ENCODE results near the gene PC. TPM values are rescaled to one million over a fixed set of nuclear protein-coding genes. Genes with fewer than 3 reads are reported as not detected.

Gene PC
- total RNA-seq, 5 donors from 2014 or later (not counting 1 experiment from before 2014, with no cell fraction given) = 6.2 to 10.0 (median 7.4) TPM

GRCh38 chr11:66951135-66951534 lies 7.0 kb downstream of the PC start:
- no peaks in the 10 kb centered on the region for H3K4me1 ChIP-seq (ENCODE audit: control insufficient read depth in 1 of 2, extremely low read depth in 1 of 2, insufficient read depth in 2 of 2, low read length in 2 of 2)
- peaks cover 0 to 5% (median 0%) of the 10 kb centered on the region in 3 donors for H3K4me1 Mint-ChIP-seq
- no peaks in the 10 kb centered on the region for H3K27me3 ChIP-seq (replicated peaks in 1 of 2; ENCODE audit: control insufficient read depth in 2 of 2, extremely low read depth in 1 of 2, insufficient read depth in 2 of 2, low read length in 1 of 2)
- H3K9me3 Mint-ChIP-seq = no peaks in the 10 kb centered on the region
- no peak overlapping the region for H3K4me3 ChIP-seq (ENCODE audit: control insufficient read depth in 1 of 2, extremely low read depth in 1 of 2, low read length in 1 of 2)
- 100% methylated on average over 3 of the region's 10 CpGs for WGBS (ENCODE audit: insufficient coverage)
- H3K9me3 ChIP-seq = no peaks in the 10 kb centered on the region
- no peak overlapping the region for H3K27ac Mint-ChIP-seq
- H3K36me3 Mint-ChIP-seq = peaks cover 3% of the 10 kb centered on the region
- ATAC-seq (replicated peaks in 1 of 4) (no peak), DNase-seq (no peak)
- H3K27ac ChIP-seq (ENCODE audit: low read length) = no peak overlapping the region
- CTCF ChIA-PET = no interaction called here
- no peaks in the 10 kb centered on the region for H3K36me3 ChIP-seq (ENCODE audit: control insufficient read depth in 2 of 2, extremely low read depth in 1 of 2, insufficient read depth in 1 of 2, low read length in 1 of 2)
- POLR2A ChIA-PET = no interaction called here
- no peaks in the 10 kb centered on the region for H3K27me3 Mint-ChIP-seq
- H3K4me3 Mint-ChIP-seq = no peak overlapping the region

DNA sequence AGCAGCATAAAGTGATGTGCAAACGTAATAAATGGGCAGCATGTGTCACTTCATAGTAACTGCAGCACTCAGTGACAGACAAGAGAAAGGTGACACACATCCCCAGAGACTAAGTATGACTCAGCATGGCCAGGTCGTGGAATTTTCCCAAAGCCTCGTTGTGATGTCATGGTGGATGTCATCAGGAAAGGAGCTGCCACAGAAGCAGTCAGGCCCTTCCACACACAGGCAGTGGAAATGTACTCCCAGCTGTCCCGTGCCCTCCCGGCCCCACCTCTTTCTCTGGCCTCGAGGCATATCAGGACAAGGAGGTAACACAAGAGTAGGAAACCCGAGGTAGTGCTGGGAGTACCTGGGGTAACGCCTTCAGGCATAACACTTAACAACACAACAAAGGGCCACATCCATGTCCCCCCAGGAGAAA lies 8.1 kb downstream of the PC start:
- CTCF ChIA-PET = no interaction called here
- ATAC-seq (replicated peaks in 1 of 4) (no peak), DNase-seq (no peak)
- no peak overlapping the region for H3K4me3 Mint-ChIP-seq
- POLR2A ChIA-PET = no interaction called here
- Histone ChIP-seq H3K4me3 (ENCODE audit: control insufficient read depth in 1 of 2, extremely low read depth in 1 of 2, low read length in 1 of 2) (no peak overlapping the region), H3K27ac (ENCODE audit: low read length) (no peak overlapping the region), H3K9me3 (no peaks in the 10 kb centered on the region), H3K4me1 (ENCODE audit: control insufficient read depth in 1 of 2, extremely low read depth in 1 of 2, insufficient read depth in 2 of 2, low read length in 2 of 2) (no peaks in the 10 kb centered on the region), H3K27me3 (replicated peaks in 1 of 2; ENCODE audit: control insufficient read depth in 2 of 2, extremely low read depth in 1 of 2, insufficient read depth in 2 of 2, low read length in 1 of 2) (no peaks in the 10 kb centered on the region), H3K36me3 (ENCODE audit: control insufficient read depth in 2 of 2, extremely low read depth in 1 of 2, insufficient read depth in 1 of 2, low read length in 1 of 2) (no peaks in the 10 kb centered on the region)
- peaks cover 0 to 2% (median 0%) of the 10 kb centered on the region in 3 donors for H3K4me1 Mint-ChIP-seq
- no peaks in the 10 kb centered on the region for H3K27me3 Mint-ChIP-seq
- no peak overlapping the region for H3K27ac Mint-ChIP-seq
- H3K9me3 Mint-ChIP-seq = no peaks in the 10 kb centered on the region
- peaks cover 3% of the 10 kb centered on the region for H3K36me3 Mint-ChIP-seq
- 100% methylated on average over 2 of the region's 8 CpGs for WGBS (ENCODE audit: insufficient coverage)

- POLR2A ChIA-PET = no interaction called here
- no peaks in the 10 kb centered on the region for H3K9me3 Mint-ChIP-seq
- no peaks in the 10 kb centered on the region for H3K4me1 Mint-ChIP-seq
- Histone ChIP-seq H3K4me1 (ENCODE audit: control insufficient read depth in 1 of 2, extremely low read depth in 1 of 2, insufficient read depth in 2 of 2, low read length in 2 of 2) (no peaks in the 10 kb centered on the region), H3K27ac (ENCODE audit: low read length) (no peak overlapping the region), H3K4me3 (ENCODE audit: control insufficient read depth in 1 of 2, extremely low read depth in 1 of 2, low read length in 1 of 2) (no peak overlapping the region), H3K36me3 (ENCODE audit: control insufficient read depth in 2 of 2, extremely low read depth in 1 of 2, insufficient read depth in 1 of 2, low read length in 1 of 2) (no peaks in the 10 kb centered on the region), H3K9me3 (no peaks in the 10 kb centered on the region), H3K27me3 (replicated peaks in 1 of 2; ENCODE audit: control insufficient read depth in 2 of 2, extremely low read depth in 1 of 2, insufficient read depth in 2 of 2, low read length in 1 of 2) (no peaks in the 10 kb centered on the region)
- ATAC-seq (replicated peaks in 1 of 4) (no peak), DNase-seq (no peak)
- H3K4me3 Mint-ChIP-seq = no peak overlapping the region
- H3K27ac Mint-ChIP-seq = no peak overlapping the region
- CTCF ChIA-PET = no interaction called here
- WGBS (ENCODE audit: insufficient coverage) = 90% methylated on average over 2 of the region's 5 CpGs
- H3K36me3 Mint-ChIP-seq = peaks cover 3% of the 10 kb centered on the region
- no peaks in the 10 kb centered on the region for H3K27me3 Mint-ChIP-seq
These were observed 19.5 kb downstream of the PC start for GRCh38 chr11:66938582-66939135.

DNA sequence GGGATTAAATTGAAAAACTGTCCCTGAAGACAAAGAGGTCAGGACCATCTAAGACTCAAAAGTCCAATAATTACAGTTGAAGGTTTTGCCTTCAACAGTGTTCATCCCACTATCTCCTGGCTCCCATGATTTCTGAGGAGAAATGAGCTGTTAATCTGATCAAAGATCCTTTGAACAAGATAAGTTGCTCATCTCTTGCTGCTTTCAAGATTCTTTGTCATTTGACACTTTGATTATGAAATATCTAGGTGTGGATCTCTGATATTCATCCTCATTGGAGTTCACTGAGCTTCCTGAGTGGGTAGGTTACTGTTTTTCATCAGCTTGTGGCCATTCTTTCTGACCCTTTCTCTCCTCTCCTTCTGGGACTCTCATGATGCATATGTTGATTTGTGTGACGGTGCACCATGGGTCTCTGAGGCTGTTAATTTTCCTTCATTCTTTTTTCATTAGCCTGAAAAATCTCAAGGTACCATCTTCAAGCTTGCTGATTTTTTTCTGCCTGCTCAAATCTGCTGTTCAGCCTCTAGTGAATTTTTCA lies 20.9 kb downstream of the PC start:
- no CpG with 5 or more reads among the region's 1 CpG for WGBS (ENCODE audit: insufficient coverage)
- Mint-ChIP-seq H3K36me3 (peaks cover under 1% of the 10 kb centered on the region), H3K9me3 (no peaks in the 10 kb centered on the region)

DNA sequence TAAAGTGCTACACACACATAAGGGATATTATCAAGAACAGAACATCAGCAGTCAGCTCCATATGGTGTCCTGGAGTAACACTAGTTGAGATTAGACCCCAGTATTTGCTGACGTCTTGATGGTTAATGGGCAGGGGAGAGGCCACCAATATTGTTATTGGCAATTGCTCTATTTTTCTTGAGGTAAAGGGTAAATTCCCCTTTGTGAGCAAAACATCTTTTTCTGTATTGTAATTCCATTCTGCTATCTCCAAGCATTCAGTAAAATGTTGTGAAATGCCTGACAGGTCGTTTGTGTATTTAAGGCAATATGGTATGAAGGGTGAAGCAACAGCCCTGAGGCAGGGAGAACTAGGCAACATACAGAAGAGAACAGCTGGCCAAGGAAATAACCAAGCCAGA lies 21.9 kb downstream of the PC start:
- Mint-ChIP-seq H3K36me3 (no peaks in the 10 kb centered on the region), H3K9me3 (no peaks in the 10 kb centered on the region), H3K27ac (no peak overlapping the region), H3K4me1 (no peaks in the 10 kb centered on the region), H3K27me3 (no peaks in the 10 kb centered on the region), H3K4me3 (no peak overlapping the region)
- no peak overlapping the region for H3K27ac ChIP-seq (ENCODE audit: low read length)
- H3K36me3 ChIP-seq (ENCODE audit: control insufficient read depth in 2 of 2, extremely low read depth in 1 of 2, insufficient read depth in 1 of 2, low read length in 1 of 2) = no peaks in the 10 kb centered on the region
- CTCF ChIA-PET = no interaction called here
- no peak for DNase-seq
- no peaks in the 10 kb centered on the region for H3K9me3 ChIP-seq
- no peaks in the 10 kb centered on the region for H3K27me3 ChIP-seq (replicated peaks in 1 of 2; ENCODE audit: control insufficient read depth in 2 of 2, extremely low read depth in 1 of 2, insufficient read depth in 2 of 2, low read length in 1 of 2)
- no peak for ATAC-seq (replicated peaks in 1 of 4)
- H3K4me1 ChIP-seq (ENCODE audit: control insufficient read depth in 1 of 2, extremely low read depth in 1 of 2, insufficient read depth in 2 of 2, low read length in 2 of 2) = no peaks in the 10 kb centered on the region
- POLR2A ChIA-PET = no interaction called here
- no CpG with 5 or more reads among the region's 2 CpGs for WGBS (ENCODE audit: insufficient coverage)
- H3K4me3 ChIP-seq (ENCODE audit: control insufficient read depth in 1 of 2, extremely low read depth in 1 of 2, low read length in 1 of 2) = no peak overlapping the region

More for the DNA sequence above, 20.9 kb downstream of the PC start:
- Histone ChIP-seq H3K27me3 (replicated peaks in 1 of 2; ENCODE audit: control insufficient read depth in 2 of 2, extremely low read depth in 1 of 2, insufficient read depth in 2 of 2, low read length in 1 of 2) (no peaks in the 10 kb centered on the region), H3K4me3 (ENCODE audit: control insufficient read depth in 1 of 2, extremely low read depth in 1 of 2, low read length in 1 of 2) (no peak overlapping the region), H3K9me3 (no peaks in the 10 kb centered on the region), H3K4me1 (ENCODE audit: control insufficient read depth in 1 of 2, extremely low read depth in 1 of 2, insufficient read depth in 2 of 2, low read length in 2 of 2) (no peaks in the 10 kb centered on the region), H3K36me3 (ENCODE audit: control insufficient read depth in 2 of 2, extremely low read depth in 1 of 2, insufficient read depth in 1 of 2, low read length in 1 of 2) (no peaks in the 10 kb centered on the region), H3K27ac (ENCODE audit: low read length) (no peak overlapping the region)
- Mint-ChIP-seq H3K27ac (no peak overlapping the region), H3K4me3 (no peak overlapping the region), H3K27me3 (no peaks in the 10 kb centered on the region), H3K4me1 (no peaks in the 10 kb centered on the region)
- no peak for DNase-seq
- no peak for ATAC-seq (replicated peaks in 1 of 4)
- POLR2A ChIA-PET = no interaction called here
- CTCF ChIA-PET = interaction anchor here (0.6 to 0.7 kb wide), 2 partner anchors 29 to 45 kb away, joined by 4 to 7 read pairs; no protein-coding TSS in a partner anchor

DNA sequence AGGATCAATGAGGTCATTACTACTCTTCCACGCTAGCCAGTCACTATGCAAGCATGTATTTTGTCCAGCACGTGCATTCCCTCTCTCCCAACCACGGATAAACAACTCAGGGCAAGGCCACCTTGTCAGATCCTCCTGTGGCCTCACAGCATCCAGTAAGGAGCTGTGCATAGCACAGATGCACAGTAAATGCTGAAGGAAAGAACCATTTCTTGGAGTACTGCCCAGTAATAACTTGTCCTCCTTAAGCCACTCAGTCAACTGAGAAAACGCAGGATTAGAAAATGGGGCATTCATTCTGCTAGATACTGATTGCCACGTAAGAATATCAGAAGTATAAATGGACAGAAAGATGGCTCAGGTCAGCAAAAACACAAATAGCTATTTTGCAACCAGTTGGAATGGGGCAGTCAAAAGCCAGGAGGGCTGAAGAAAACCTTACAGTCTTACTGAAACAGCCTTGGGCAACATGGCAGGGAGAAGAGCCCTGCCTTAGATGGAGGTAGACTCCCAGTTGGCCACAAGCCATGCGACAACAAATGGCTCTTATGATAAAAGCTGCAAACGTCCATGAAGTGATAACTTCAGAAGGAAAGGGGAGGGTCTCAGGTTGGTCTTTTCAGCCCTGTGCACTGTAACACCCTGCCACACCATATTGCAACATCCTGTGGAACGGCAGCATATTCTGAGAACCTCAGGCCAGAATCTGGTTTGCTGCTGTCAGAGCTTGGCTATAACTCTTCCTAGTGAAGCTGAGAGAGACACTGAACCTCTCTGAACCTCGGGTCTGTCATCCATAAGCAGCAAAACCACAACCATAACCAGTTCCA lies 23.0 kb downstream of the PC start:
- ChIA-PET POLR2A (no interaction called here), CTCF (interaction anchor here in 1 of 2 donors (0.6 kb wide), 1 partner anchor 10 kb away, joined by 3 read pairs; no protein-coding TSS in a partner anchor)
- WGBS (ENCODE audit: insufficient coverage) = 84% methylated on average over 6 of the region's 9 CpGs

More for the DNA sequence above, 23.0 kb downstream of the PC start:
- ATAC-seq (replicated peaks in 1 of 4) (no peak), DNase-seq (no peak)
- no peak overlapping the region for H3K27ac ChIP-seq (ENCODE audit: low read length)
- no peaks in the 10 kb centered on the region for H3K36me3 ChIP-seq (ENCODE audit: control insufficient read depth in 2 of 2, extremely low read depth in 1 of 2, insufficient read depth in 1 of 2, low read length in 1 of 2)
- Mint-ChIP-seq H3K27ac (no peak overlapping the region), H3K27me3 (no peaks in the 10 kb centered on the region), H3K4me1 (no peaks in the 10 kb centered on the region), H3K4me3 (no peak overlapping the region), H3K9me3 (no peaks in the 10 kb centered on the region), H3K36me3 (no peaks in the 10 kb centered on the region)
- H3K27me3 ChIP-seq (replicated peaks in 1 of 2; ENCODE audit: control insufficient read depth in 2 of 2, extremely low read depth in 1 of 2, insufficient read depth in 2 of 2, low read length in 1 of 2) = no peaks in the 10 kb centered on the region
- no peaks in the 10 kb centered on the region for H3K4me1 ChIP-seq (ENCODE audit: control insufficient read depth in 1 of 2, extremely low read depth in 1 of 2, insufficient read depth in 2 of 2, low read length in 2 of 2)
- H3K9me3 ChIP-seq = no peaks in the 10 kb centered on the region
- H3K4me3 ChIP-seq (ENCODE audit: control insufficient read depth in 1 of 2, extremely low read depth in 1 of 2, low read length in 1 of 2) = no peak overlapping the region
